Endothelial cell of umbilical vein (primary cell): ENCODE results near the gene MEF2D. TPM values are rescaled to one million over a fixed set of nuclear protein-coding genes. Genes with fewer than 3 reads are reported as not detected.

Experiments
- BruUV-seq: library from RNA; stranded (reverse); fragments of 400-500 nt; replicated peaks from 2 replicates; lab custom pipeline; 2021; lab: Mats Ljungman, UMichigan
- CTCF ChIA-PET: fragments of 300-600, 350-600 bp; sonication (Branson Sonifier 250); formaldehyde crosslinking; loops from one replicate; lab custom pipeline; 2021; ENCODE audit warnings: antibody characterized with exemption, inconsistent platforms; lab: Charles Lee
- POLR2A ChIA-PET: fragments of 300-600, 350-600 bp; sonication (Branson Sonifier 250); formaldehyde crosslinking; loops from one replicate; lab custom pipeline; 2021; ENCODE audit warnings: antibody characterized with exemption, inconsistent platforms; lab: Charles Lee
- DNase-seq: peaks from one replicate; pipeline ENCODE4 v3.0.0-alpha.2; 2011; ENCODE audit warnings: low read depth, low spot score
- FAIRE-seq: peaks from 2 replicates; lab custom pipeline; 2011; peaks lifted over from hg19 to GRCh38; lab: Jason Lieb, UNC
- H2AFZ ChIP-seq: 2 replicates; pipeline ENCODE4 v1.6.0; 2012; ENCODE audit warnings: low read depth, low read length, control low read depth, inconsistent platforms
- H3K27ac ChIP-seq: 2 replicates; pipeline ENCODE4 v1.5.1; 2011; ENCODE audit warnings: low read depth, mild to moderate bottlenecking, control low read depth, low read length, moderate library complexity; ENCODE audit not compliant: insufficient read depth
- H3K27me3 ChIP-seq, 2 experiments: 2 replicates each; pipeline versions ENCODE4 v1.6.0 to v1.6.1; 2011; ENCODE audit warnings: low read length in 2 of 2, mixed read lengths in 1 of 2; ENCODE audit not compliant: control insufficient read depth in 2 of 2, insufficient read depth in 2 of 2
- H3K36me3 ChIP-seq, 2 experiments: 2 replicates in 1 of 2; 3 replicates in 1 of 2; pipeline ENCODE4 v1.5.1; 2011; ENCODE audit warnings: low read length in 2 of 2, mild to moderate bottlenecking in 1 of 2, moderate library complexity in 1 of 2; ENCODE audit not compliant: control insufficient read depth in 2 of 2, insufficient read depth in 2 of 2; ENCODE audit errors: extremely low read depth in 1 of 2
- H3K4me1 ChIP-seq: 3 replicates; pipeline ENCODE4 v1.5.1; 2011; ENCODE audit warnings: mild to moderate bottlenecking, low read length; ENCODE audit not compliant: control insufficient read depth, insufficient read depth; ENCODE audit errors: extremely low read depth
- H3K4me2 ChIP-seq: 2 replicates; pipeline ENCODE4 v1.6.1; 2011; ENCODE audit warnings: low read length, control low read depth, mixed read lengths; ENCODE audit not compliant: insufficient read depth
- H3K4me3 ChIP-seq, 3 experiments: fragments of 200-600 bp in 1 of 3; sonication (generic), shearing (Covaris generic) in 1 of 3; replicated peaks in 1 of 3; 2 replicates each; pipeline ENCODE4 v1.5.1; 2011 to 2016; ENCODE audit warnings: control low read depth in 3 of 3, low read length in 3 of 3, mild to moderate bottlenecking in 2 of 3, inconsistent platforms in 1 of 3, low read depth in 1 of 3, moderate library complexity in 1 of 3; ENCODE audit not compliant: insufficient read depth in 1 of 3
- H3K79me2 ChIP-seq: 2 replicates; pipeline ENCODE4 v1.6.0; 2012; ENCODE audit warnings: low read length, inconsistent platforms; ENCODE audit not compliant: control insufficient read depth, insufficient read depth
- H3K9ac ChIP-seq: replicated peaks from 2 replicates; pipeline ENCODE3; 2011; ENCODE audit warnings: low read length, control low read depth; ENCODE audit not compliant: insufficient read depth; ENCODE audit errors: extremely low read depth
- H3K9me1 ChIP-seq: replicated peaks from 3 replicates; pipeline ENCODE4 v1.6.0; 2011; ENCODE audit warnings: mild to moderate bottlenecking, low read length; ENCODE audit not compliant: control insufficient read depth, insufficient read depth; ENCODE audit errors: extremely low read depth
- H3K9me3 ChIP-seq: replicated peaks from 2 replicates; pipeline ENCODE4 v1.5.1; 2012; ENCODE audit warnings: low read length, inconsistent platforms; ENCODE audit not compliant: control insufficient read depth, insufficient read depth
- H4K20me1 ChIP-seq: replicated peaks from 2 replicates; pipeline ENCODE3; 2011; ENCODE audit warnings: mild to moderate bottlenecking, low read length; ENCODE audit not compliant: control insufficient read depth, insufficient read depth; ENCODE audit errors: extremely low read depth
- EZH2 ChIP-seq: IDR thresholded peaks from 2 replicates; pipeline ENCODE4 v1.6.1; 2012; ENCODE audit warnings: borderline replicate concordance, low read depth, mild to moderate bottlenecking, moderate library complexity, low read length, inconsistent platforms; ENCODE audit not compliant: severe bottlenecking
- FOS ChIP-seq: IDR thresholded peaks from 2 replicates; pipeline ENCODE4 v1.6.1; 2011; ENCODE audit warnings: mild to moderate bottlenecking, low read length, moderate library complexity, borderline replicate concordance; ENCODE audit not compliant: insufficient read depth
- GATA2 ChIP-seq: IDR thresholded peaks from 2 replicates; pipeline ENCODE4 v1.7.0; 2011; ENCODE audit warnings: low read depth, mild to moderate bottlenecking, moderate library complexity, mixed read lengths, low read length; ENCODE audit not compliant: insufficient read length, insufficient read depth
- JUN ChIP-seq: IDR thresholded peaks from 2 replicates; pipeline ENCODE4 v1.6.1; 2011; ENCODE audit warnings: borderline replicate concordance, low read depth; ENCODE audit not compliant: insufficient read length, insufficient read depth
- MYC ChIP-seq: IDR thresholded peaks from one replicate; pipeline ENCODE4 v1.6.1; 2011; ENCODE audit warnings: mild to moderate bottlenecking, low read depth, low read length
- POLR2A ChIP-seq: IDR thresholded peaks from 2 replicates; pipeline ENCODE4 v1.6.1; 2012; ENCODE audit warnings: low read depth, mild to moderate bottlenecking, control low read depth, low read length
- POLR2AphosphoS5 ChIP-seq: IDR thresholded peaks from 2 replicates; pipeline ENCODE4 v1.6.1; 2012; ENCODE audit warnings: low read depth, mild to moderate bottlenecking, control low read depth, low read length, moderate library complexity; ENCODE audit not compliant: insufficient read depth
- dilution Hi-C: fragments of 300-500 bp; cut with MboI; formaldehyde crosslinking; loops from one replicate; pipeline ENCODE4 v1.15.0; 2019; ENCODE audit warnings: low sequenced_read_pairs; ENCODE audit not compliant: extremely low pct_ligation_motif_present
- intact Hi-C: fragments of 100-400 bp; cut with micrococcal nuclease; formaldehyde crosslinking; loops from one replicate; pipeline ENCODE4 v1.10.0; 2022
- polyA plus RNA-seq, 4 experiments: library from polyadenylated mRNA; depleted of rRNA in 3 of 4; stranded (reverse) in 3 of 4; unstranded in 1 of 4; fragments of >200 nt; gene quantifications; 2 replicates each; pipeline versions ENCODE4 v1.2.1 to v1.2.3, GENCODE V29; 2011 to 2012; ENCODE audit warnings: missing spikeins in 1 of 4
- total RNA-seq: library from RNA; stranded (reverse); gene quantifications from 2 replicates; pipeline ENCODE4 v1.2.3, GENCODE V29; 2021
- TF ChIP-seq, protein P1 (sequence below), 2 donors: IDR thresholded peaks; 1 replicate in 1 of 2; 2 replicates in 1 of 2; pipeline ENCODE4 v1.5.1; 2011; ENCODE audit warnings: low read length in 2 of 2, mild to moderate bottlenecking in 2 of 2, moderate library complexity in 2 of 2, control low read depth in 1 of 2, inconsistent platforms in 1 of 2, low read depth in 1 of 2; ENCODE audit not compliant: insufficient read depth in 1 of 2; ENCODE audit errors: extremely low read depth in 1 of 2
- TF ChIP-seq, protein P2 (sequence below): IDR thresholded peaks from 2 replicates; pipeline ENCODE4 v1.6.1; 2011; ENCODE audit not compliant: insufficient read depth, insufficient read length

The MEF2D gene
- total and polyA plus RNA-seq, 2 donors (not counting 3 experiments of a cell fraction or from before 2014, with no cell fraction given): 45.4 to 52.2 TPM

DNA sequence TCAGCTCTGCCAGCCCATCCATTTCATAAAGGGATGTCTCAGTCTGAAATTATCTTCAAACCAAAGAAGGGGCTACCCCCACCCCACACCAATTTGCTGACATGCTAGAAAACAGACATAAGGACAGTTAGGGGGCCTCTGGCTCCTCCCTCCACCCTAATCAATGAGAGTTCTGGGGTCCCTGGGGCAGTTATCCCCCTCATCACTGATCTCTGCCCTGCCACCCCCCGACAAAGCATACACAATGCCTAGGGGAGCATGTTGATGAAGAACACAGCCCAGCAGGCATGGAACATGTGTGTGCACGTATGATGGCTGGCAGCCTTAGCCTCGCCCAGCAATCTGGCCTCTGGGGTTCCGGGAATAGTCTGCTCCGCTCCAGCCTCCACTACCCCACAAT is 72.6 kb downstream of the MEF2D start:
- Histone ChIP-seq H3K36me3 (no peaks in the 10 kb centered on the region), H3K27me3 (peaks cover 86 to 88% of the 10 kb centered on the region in 2 experiments), H3K79me2 (no peaks in the 10 kb centered on the region), H3K9ac (no peak overlapping the region), H3K4me3 (no peak overlapping the region), H3K4me1 (no peaks in the 10 kb centered on the region), H3K4me2 (no peak overlapping the region), H3K27ac (no peak overlapping the region), H3K9me3 (no peaks in the 10 kb centered on the region), H3K9me1 (no peaks in the 10 kb centered on the region), H4K20me1 (no peaks in the 10 kb centered on the region), H2AFZ (no peak overlapping the region)
- ChIA-PET CTCF (interaction anchor here (1.9 to 7.0 kb wide), 3 partner anchors 18 to 42 kb away, joined by 4 to 82 read pairs (median 9); no protein-coding TSS in a partner anchor), POLR2A (no interaction called here)
- dilution Hi-C loops (no loop called here), intact Hi-C loops (no loop called here)
- TF ChIP-seq POLR2AphosphoS5: no peak
- TF ChIP-seq POLR2A: no peak
- TF ChIP-seq MYC: no peak
- TF ChIP-seq GATA2: no peak
- TF ChIP-seq JUN: no peak
- TF ChIP-seq FOS: no peak
- TF ChIP-seq, protein P1, sequence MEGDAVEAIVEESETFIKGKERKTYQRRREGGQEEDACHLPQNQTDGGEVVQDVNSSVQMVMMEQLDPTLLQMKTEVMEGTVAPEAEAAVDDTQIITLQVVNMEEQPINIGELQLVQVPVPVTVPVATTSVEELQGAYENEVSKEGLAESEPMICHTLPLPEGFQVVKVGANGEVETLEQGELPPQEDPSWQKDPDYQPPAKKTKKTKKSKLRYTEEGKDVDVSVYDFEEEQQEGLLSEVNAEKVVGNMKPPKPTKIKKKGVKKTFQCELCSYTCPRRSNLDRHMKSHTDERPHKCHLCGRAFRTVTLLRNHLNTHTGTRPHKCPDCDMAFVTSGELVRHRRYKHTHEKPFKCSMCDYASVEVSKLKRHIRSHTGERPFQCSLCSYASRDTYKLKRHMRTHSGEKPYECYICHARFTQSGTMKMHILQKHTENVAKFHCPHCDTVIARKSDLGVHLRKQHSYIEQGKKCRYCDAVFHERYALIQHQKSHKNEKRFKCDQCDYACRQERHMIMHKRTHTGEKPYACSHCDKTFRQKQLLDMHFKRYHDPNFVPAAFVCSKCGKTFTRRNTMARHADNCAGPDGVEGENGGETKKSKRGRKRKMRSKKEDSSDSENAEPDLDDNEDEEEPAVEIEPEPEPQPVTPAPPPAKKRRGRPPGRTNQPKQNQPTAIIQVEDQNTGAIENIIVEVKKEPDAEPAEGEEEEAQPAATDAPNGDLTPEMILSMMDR (IDR thresholded peaks at IDR 0.05; ENCODE audit: extremely low read depth in 1 of 2, insufficient read depth in 1 of 2, low read depth in 1 of 2, low read length in 2 of 2): no peak
- TF ChIP-seq, protein P2, sequence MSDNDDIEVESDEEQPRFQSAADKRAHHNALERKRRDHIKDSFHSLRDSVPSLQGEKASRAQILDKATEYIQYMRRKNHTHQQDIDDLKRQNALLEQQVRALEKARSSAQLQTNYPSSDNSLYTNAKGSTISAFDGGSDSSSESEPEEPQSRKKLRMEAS: no peak
- TF ChIP-seq EZH2: no peak
- BruUV-seq: no TSS peak
- no peak for FAIRE-seq
- DNase-seq: no peak
